ENCODE measurements around the gene SLC5A1. TPM values are rescaled to one million over a fixed set of nuclear protein-coding genes. Genes with fewer than 3 reads are reported as not detected.
"Not testable (repeated sequence)": the region's sequence is repeated elsewhere in the genome, so short reads cannot be mapped to it uniquely, and the experiment has no call there.

SLC5A1 gene
- total RNA-seq, 1 experiment from 2014 or later = 0.23 TPM

GRCh38 chr22:32130464-32130863 is 87.4 kb downstream of the SLC5A1 start:
- H3K4me1 ChIP-seq = no peaks in the 10 kb centered on the region
- Mint-ChIP-seq H3K36me3 (ENCODE audit: insufficient read depth, unreplicated experiment) (no peaks in the 10 kb centered on the region), H3K4me1 (ENCODE audit: low read depth, unreplicated experiment) (no peaks in the 10 kb centered on the region), H3K4me3 (ENCODE audit: unreplicated experiment) (no peak overlapping the region), H3K27ac (ENCODE audit: unreplicated experiment) (no peak overlapping the region), H3K9me3 (ENCODE audit: unreplicated experiment) (no peaks in the 10 kb centered on the region), H3K27me3 (ENCODE audit: insufficient read depth, unreplicated experiment) (peaks cover 6% of the 10 kb centered on the region)
- intact Hi-C loops (cut with micrococcal nuclease; ENCODE audit: unreplicated experiment) = no loop called here
- H3K36me3 ChIP-seq (ENCODE audit: control insufficient read depth, insufficient read depth, low read length) = no peaks in the 10 kb centered on the region
- no peaks in the 10 kb centered on the region for H3K27me3 ChIP-seq (replicated peaks; ENCODE audit: control insufficient read depth, insufficient read depth, low read length)
- H3K4me3 ChIP-seq (ENCODE audit: low read depth, low read length) = no peak overlapping the region
- H3K9me3 ChIP-seq = no peaks in the 10 kb centered on the region
- no peak for TF ChIP-seq CTCF (IDR thresholded peaks at IDR 0.05; ENCODE audit: insufficient read depth in 1 of 2, low read depth in 1 of 2, low read length in 1 of 2, severe bottlenecking in 1 of 2, unreplicated experiment in 1 of 2)
- POLR2A ChIA-PET = no interaction called here
- BruUV-seq (replicated peaks) = no TSS peak
- CTCF ChIA-PET = no interaction called here
- DNase-seq = no peak

GRCh38 chr22:32132126-32132525 is 89.1 kb downstream of the SLC5A1 start:
- H3K4me3 Mint-ChIP-seq (ENCODE audit: unreplicated experiment) = no peak overlapping the region
- TF ChIP-seq CTCF (IDR thresholded peaks at IDR 0.05; ENCODE audit: insufficient read depth in 1 of 2, low read depth in 1 of 2, low read length in 1 of 2, severe bottlenecking in 1 of 2, unreplicated experiment in 1 of 2) = no peak
- no peak overlapping the region for H3K27ac Mint-ChIP-seq (ENCODE audit: unreplicated experiment)
- H3K4me1 ChIP-seq = no peaks in the 10 kb centered on the region
- H3K27me3 ChIP-seq (replicated peaks; ENCODE audit: control insufficient read depth, insufficient read depth, low read length) = no peaks in the 10 kb centered on the region
- no peaks in the 10 kb centered on the region for H3K4me1 Mint-ChIP-seq (ENCODE audit: low read depth, unreplicated experiment)
- no TSS peak for BruUV-seq (replicated peaks)
- no peak for DNase-seq
- H3K9me3 ChIP-seq = no peaks in the 10 kb centered on the region
- ChIA-PET POLR2A (no interaction called here), CTCF (no interaction called here)
- H3K27me3 Mint-ChIP-seq (ENCODE audit: insufficient read depth, unreplicated experiment) = peaks cover 6% of the 10 kb centered on the region
- H3K9me3 Mint-ChIP-seq (ENCODE audit: unreplicated experiment) = no peaks in the 10 kb centered on the region
- H3K4me3 ChIP-seq (ENCODE audit: low read depth, low read length) = no peak overlapping the region
- no peaks in the 10 kb centered on the region for H3K36me3 ChIP-seq (ENCODE audit: control insufficient read depth, insufficient read depth, low read length)
- intact Hi-C loops (cut with micrococcal nuclease; ENCODE audit: unreplicated experiment) = no loop called here
- no peaks in the 10 kb centered on the region for H3K36me3 Mint-ChIP-seq (ENCODE audit: insufficient read depth, unreplicated experiment)

GRCh38 chr22:32132783-32133182 is 89.7 kb downstream of the SLC5A1 start:
- Mint-ChIP-seq H3K36me3 (ENCODE audit: insufficient read depth, unreplicated experiment) (no peaks in the 10 kb centered on the region), H3K4me1 (ENCODE audit: low read depth, unreplicated experiment) (no peaks in the 10 kb centered on the region), H3K27me3 (ENCODE audit: insufficient read depth, unreplicated experiment) (peaks cover 6% of the 10 kb centered on the region), H3K4me3 (ENCODE audit: unreplicated experiment) (no peak overlapping the region), H3K9me3 (ENCODE audit: unreplicated experiment) (no peaks in the 10 kb centered on the region), H3K27ac (ENCODE audit: unreplicated experiment) (no peak overlapping the region)
- TF ChIP-seq CTCF (IDR thresholded peaks at IDR 0.05; ENCODE audit: insufficient read depth in 1 of 2, low read depth in 1 of 2, low read length in 1 of 2, severe bottlenecking in 1 of 2, unreplicated experiment in 1 of 2) = no peak
- no peaks in the 10 kb centered on the region for H3K9me3 ChIP-seq
- intact Hi-C loops (cut with micrococcal nuclease; ENCODE audit: unreplicated experiment) = no loop called here
- H3K4me1 ChIP-seq = no peaks in the 10 kb centered on the region
- no peak for DNase-seq
- no TSS peak for BruUV-seq (replicated peaks)
- no peaks in the 10 kb centered on the region for H3K36me3 ChIP-seq (ENCODE audit: control insufficient read depth, insufficient read depth, low read length)
- ChIA-PET CTCF (no interaction called here), POLR2A (no interaction called here)
- no peak overlapping the region for H3K4me3 ChIP-seq (ENCODE audit: low read depth, low read length)
- H3K27me3 ChIP-seq (replicated peaks; ENCODE audit: control insufficient read depth, insufficient read depth, low read length) = no peaks in the 10 kb centered on the region

- H3K4me3 Mint-ChIP-seq (ENCODE audit: unreplicated experiment); H3K36me3 ChIP-seq (ENCODE audit: control insufficient read depth, insufficient read depth, low read length); POLR2A ChIA-PET; H3K9me3 Mint-ChIP-seq (ENCODE audit: unreplicated experiment); CTCF ChIA-PET; H3K27me3 ChIP-seq (replicated peaks; ENCODE audit: control insufficient read depth, insufficient read depth, low read length); H3K4me3 ChIP-seq (ENCODE audit: low read depth, low read length); H3K27me3 Mint-ChIP-seq (ENCODE audit: insufficient read depth, unreplicated experiment); H3K9me3 ChIP-seq; H3K4me1 Mint-ChIP-seq (ENCODE audit: low read depth, unreplicated experiment); H3K27ac Mint-ChIP-seq (ENCODE audit: unreplicated experiment); H3K36me3 Mint-ChIP-seq (ENCODE audit: insufficient read depth, unreplicated experiment); BruUV-seq (replicated peaks); intact Hi-C loops (cut with micrococcal nuclease; ENCODE audit: unreplicated experiment); DNase-seq; H3K4me1 ChIP-seq: not testable (repeated sequence)
Observed at GRCh38 chr22:32134796-32135195, 91.7 kb downstream of the SLC5A1 start.

- H3K4me3 Mint-ChIP-seq (ENCODE audit: unreplicated experiment); H3K36me3 Mint-ChIP-seq (ENCODE audit: insufficient read depth, unreplicated experiment); CTCF ChIA-PET; H3K4me3 ChIP-seq (ENCODE audit: low read depth, low read length); intact Hi-C loops (cut with micrococcal nuclease; ENCODE audit: unreplicated experiment); H3K27ac Mint-ChIP-seq (ENCODE audit: unreplicated experiment); H3K27me3 ChIP-seq (replicated peaks; ENCODE audit: control insufficient read depth, insufficient read depth, low read length); BruUV-seq (replicated peaks); H3K4me1 ChIP-seq; POLR2A ChIA-PET; H3K9me3 ChIP-seq; DNase-seq; H3K9me3 Mint-ChIP-seq (ENCODE audit: unreplicated experiment); H3K36me3 ChIP-seq (ENCODE audit: control insufficient read depth, insufficient read depth, low read length); H3K4me1 Mint-ChIP-seq (ENCODE audit: low read depth, unreplicated experiment); H3K27me3 Mint-ChIP-seq (ENCODE audit: insufficient read depth, unreplicated experiment): not testable (repeated sequence)
Observed at GRCh38 chr22:32135958-32136357, 92.9 kb downstream of the SLC5A1 start.
